Breast epithelium (tissue), 3 donors: Measurements from ENCODE around the gene MYLK.

ENCODE experiments used
- CTCF ChIP-seq, 3 donors: fragments of 450-650 bp; IDR thresholded peaks; one replicate each; pipeline ENCODE4 v1.5.1; 2016 to 2017; ENCODE audit warnings: antibody characterized with exemption in 3 of 3, mild to moderate bottlenecking in 3 of 3, moderate library complexity in 3 of 3
- POLR2A ChIP-seq: fragments of 450-650 bp; IDR thresholded peaks from one replicate; pipeline ENCODE4 v1.6.1; 2016; ENCODE audit warnings: antibody characterized with exemption, mild to moderate bottlenecking, moderate library complexity

GRCh38 chr3:123568034-123568433 lies 316.1 kb downstream of the MYLK start:
- TF ChIP-seq CTCF (IDR thresholded peaks at IDR 0.05) (no peak), POLR2A (no peak)
